Measurements from ENCODE around the gene HTR7. TPM values are rescaled to one million over a fixed set of nuclear protein-coding genes. Genes with fewer than 3 reads are reported as not detected.

Gene HTR7
- total and polyA plus RNA-seq, 2 experiments from 2014 or later, result 0.23 to 1.8 TPM

GRCh38 chr10:90695915-90696676, 161.7 kb downstream of the HTR7 start:
- Histone ChIP-seq H2AFZ (no peak overlapping the region), H3K27ac (no peak overlapping the region), H3K27me3 (no peaks in the 10 kb centered on the region), H3K4me3 (no peak overlapping the region), H3K4me1 (ENCODE audit: insufficient read depth) (no peaks in the 10 kb centered on the region), H3K9me2 (replicated peaks; ENCODE audit: insufficient read depth) (no peaks in the 10 kb centered on the region), H4K20me1 (ENCODE audit: insufficient read depth, poor library complexity, severe bottlenecking) (no peaks in the 10 kb centered on the region), H3K36me3 (replicated peaks; ENCODE audit: insufficient read depth, low read depth) (no peaks in the 10 kb centered on the region), H3K4me2 (no peak overlapping the region), H3K9me3 (ENCODE audit: low read depth) (no peaks in the 10 kb centered on the region), H3K79me2 (no peaks in the 10 kb centered on the region)
- TF ChIP-seq EZH2 (IDR thresholded peaks at IDR 0.05; ENCODE audit: borderline replicate concordance), result no peak
- no peak for TF ChIP-seq CTCF (IDR thresholded peaks at IDR 0.05; ENCODE audit: poor library complexity)
- TF ChIP-seq EZH2phosphoT487 (IDR thresholded peaks at IDR 0.05; ENCODE audit: low read depth, severe bottlenecking, unreplicated experiment), result no peak
- 80% methylated on average over 6 of the region's 6 CpGs for WGBS (ENCODE audit: low lambda C conversion rate, missing lambda C conversion rate)
- DNase-seq (ENCODE audit: low spot score), result no peak

Small RNA genes lying within 50 kb of the gene (small RNA-seq; reads per million reads assigned to genes)
- gene RF00019, result not detected

Other genes with a start within 250 kb of the HTR7 start
- 33.1 and 33.4 TPM in 2 replicates for gene RPP30, start 13.9 kb upstream of the HTR7 start, total RNA-seq
- gene RPP30, start 13.9 kb upstream of the HTR7 start, polyA plus RNA-seq, result 28.4 and 38.6 TPM in 2 replicates
- gene ANKRD1, start 63.0 kb upstream of the HTR7 start, total RNA-seq, result 99.9 and 105 TPM in 2 replicates
- gene ANKRD1, start 63.0 kb upstream of the HTR7 start, polyA plus RNA-seq, result 43.4 and 49.5 TPM in 2 replicates

Measured in hepatocyte (in vitro differentiated cells).